ENCODE data around the gene HOXD10.

DNA sequence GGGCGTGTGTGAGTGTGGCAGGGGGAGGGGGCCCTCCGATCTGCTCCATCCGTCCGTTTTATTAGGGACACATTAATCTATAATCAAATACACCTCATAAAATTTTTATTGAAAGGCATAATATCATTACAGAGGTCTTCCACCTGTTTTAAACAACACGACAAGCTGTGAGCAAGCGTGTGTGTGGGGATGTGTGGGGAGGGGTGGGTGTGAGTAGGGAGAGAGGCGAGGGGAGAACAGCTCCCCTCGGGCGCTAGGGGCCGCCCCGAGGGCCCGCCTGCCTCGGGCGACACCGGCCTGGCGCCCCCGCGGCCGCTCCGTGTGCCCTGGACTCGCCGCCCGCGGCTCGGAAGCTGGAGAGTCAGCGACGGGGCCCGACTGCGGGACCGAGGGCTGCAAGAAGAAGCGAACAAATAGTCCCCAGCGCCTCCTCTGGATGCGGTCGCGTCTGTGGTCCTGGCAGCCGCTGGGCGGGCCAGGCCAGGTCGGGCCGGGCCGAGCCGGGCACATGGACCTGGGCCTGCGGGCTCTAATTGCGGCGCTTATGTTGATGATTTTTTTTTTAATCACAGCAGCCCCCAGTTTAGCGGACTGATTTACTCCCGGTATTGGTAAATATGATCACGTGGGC is 5.6 kb downstream of the HOXD10 start:
- no peak for TF ChIP-seq EZH2 (IDR thresholded peaks at IDR 0.05; ENCODE audit: insufficient read depth, poor library complexity, severe bottlenecking)
- no peak for TF ChIP-seq EZH2phosphoT487 (IDR thresholded peaks at IDR 0.05; ENCODE audit: insufficient read depth, low read depth)

Measured in GM23248 (cell line).